A673 (cell line): ENCODE data around the gene SNRPD2.

Source experiments
- CTCF ChIP-seq: fragments of 300-800, 200-600 bp; sonication (generic); conservative IDR thresholded peaks from 2 replicates; pipeline ENCODE4 v1.5.1; 2017; ENCODE audit warnings: low read depth, mild to moderate bottlenecking, antibody characterized with exemption, low read length, moderate library complexity, mixed read lengths
- EZH2 ChIP-seq: fragments of 200-600 bp; sonication (generic); IDR thresholded peaks from 2 replicates; pipeline ENCODE4 v1.6.1; 2017; ENCODE audit warnings: borderline replicate concordance, low read depth, mild to moderate bottlenecking, mixed read lengths, antibody characterized with exemption, low read length; ENCODE audit not compliant: poor library complexity, severe bottlenecking

- TF ChIP-seq EZH2 (no peak), CTCF (no peak; the same call in 1 of the 2 replicates)
Measured at GRCh38 chr19:45730368-45731288, 38.9 kb upstream of the SNRPD2 start, which contains the start of gene FBXO46.
